GM18502 (cell line): Measurements from ENCODE around the gene TNFRSF1B.

Source experiments
- ATAC-seq: cut with Tn5 transposase; IDR thresholded peaks from one replicate; pipeline ENCODE4 v1.9.1; 2021; ENCODE audit warnings: mild to moderate bottlenecking; ENCODE audit not compliant: unreplicated experiment, poor library complexity

TNFRSF1B gene

DNA sequence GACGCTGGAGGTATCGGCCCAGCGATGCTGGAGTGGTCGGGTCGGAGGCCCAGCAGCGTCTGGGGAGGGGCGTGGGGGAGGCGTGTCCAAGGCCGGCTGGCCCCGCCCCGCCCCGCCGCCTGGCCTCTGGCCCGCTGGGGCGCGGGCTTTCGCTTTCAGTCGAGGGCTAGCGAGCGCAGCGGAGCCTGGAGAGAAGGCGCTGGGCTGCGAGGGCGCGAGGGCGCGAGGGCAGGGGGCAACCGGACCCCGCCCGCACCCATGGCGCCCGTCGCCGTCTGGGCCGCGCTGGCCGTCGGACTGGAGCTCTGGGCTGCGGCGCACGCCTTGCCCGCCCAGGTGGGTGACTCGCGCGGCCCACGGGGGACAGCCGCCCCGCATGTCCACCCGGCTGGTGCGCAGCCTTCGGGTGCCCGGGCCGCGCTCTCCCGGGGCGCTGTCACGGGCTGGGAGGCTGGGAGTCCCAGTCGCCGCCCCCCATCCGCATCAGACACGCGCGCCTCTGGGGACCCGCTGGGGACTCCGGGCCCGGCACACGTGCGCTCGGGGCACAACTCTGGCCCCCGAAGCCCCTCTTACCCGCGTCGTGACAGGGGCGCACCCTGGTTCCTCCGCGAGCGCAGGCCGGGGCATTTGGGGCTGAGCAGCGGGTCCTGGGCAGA is at the start of gene TNFRSF1B:
TNFRSF1B (plus strand) TSS at position 158 of the 659 bp plus-strand sequence; CDS start at position 259, 101 bp downstream.
- peak; percentile 53 for ATAC-seq

DNA sequence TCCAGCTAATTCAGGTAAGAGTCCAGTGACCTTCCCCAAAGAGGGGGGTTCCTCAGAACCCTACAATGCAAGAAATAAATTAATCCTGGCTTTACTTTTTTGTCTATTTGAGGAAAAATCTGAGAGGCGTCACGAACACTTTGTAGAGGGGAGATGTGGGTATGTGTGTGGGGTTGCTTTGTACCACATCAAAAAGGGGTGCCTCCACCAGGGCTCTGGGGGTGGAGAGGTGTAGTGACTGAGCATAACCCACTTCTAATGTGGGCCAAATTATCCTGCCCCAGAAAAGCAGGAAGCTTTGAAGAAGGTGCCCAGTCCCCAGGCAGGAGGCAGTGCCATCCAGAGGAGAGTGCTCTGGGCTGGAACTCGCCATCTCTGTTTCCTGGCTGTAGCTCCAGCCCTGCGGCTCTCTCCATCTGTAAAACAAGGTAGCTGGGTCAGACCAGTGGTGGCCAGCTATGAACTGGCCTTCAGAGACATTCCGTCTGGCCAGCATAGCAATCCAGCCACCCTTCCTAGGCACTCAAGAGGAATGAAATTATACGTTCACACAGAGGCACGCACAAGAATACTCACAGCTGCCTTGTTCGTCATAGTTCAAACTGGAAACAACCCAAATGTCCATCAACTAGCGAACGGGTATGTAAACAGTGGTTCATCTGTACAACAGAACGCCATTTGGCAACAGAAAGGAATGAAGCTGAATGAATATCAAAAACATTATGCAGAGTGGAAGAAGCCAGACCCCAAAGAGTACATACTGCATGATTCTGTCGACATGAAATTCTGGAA is 45.4 kb upstream of the TNFRSF1B start:
- ATAC-seq: no peak

DNA sequence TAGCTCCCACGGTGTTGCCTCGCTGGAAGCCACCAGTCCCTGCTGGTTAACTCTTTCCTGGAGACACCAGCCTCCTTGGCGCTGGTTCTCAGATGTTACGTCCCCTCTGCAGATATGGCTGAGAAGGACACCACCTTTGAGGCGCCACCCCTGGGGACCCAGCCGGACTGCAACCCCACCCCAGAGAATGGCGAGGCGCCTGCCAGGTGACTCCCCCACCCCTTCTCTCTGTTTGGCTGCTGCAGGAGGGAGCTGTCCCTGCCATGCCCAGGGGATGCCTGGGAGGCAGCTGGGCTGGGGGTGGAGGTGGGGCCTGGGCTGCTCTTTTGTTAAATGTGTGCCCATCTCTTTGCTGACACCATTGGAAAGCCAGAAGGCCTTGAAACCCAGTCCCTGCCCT is 43.6 kb upstream of the TNFRSF1B start:
- ATAC-seq: no peak

DNA sequence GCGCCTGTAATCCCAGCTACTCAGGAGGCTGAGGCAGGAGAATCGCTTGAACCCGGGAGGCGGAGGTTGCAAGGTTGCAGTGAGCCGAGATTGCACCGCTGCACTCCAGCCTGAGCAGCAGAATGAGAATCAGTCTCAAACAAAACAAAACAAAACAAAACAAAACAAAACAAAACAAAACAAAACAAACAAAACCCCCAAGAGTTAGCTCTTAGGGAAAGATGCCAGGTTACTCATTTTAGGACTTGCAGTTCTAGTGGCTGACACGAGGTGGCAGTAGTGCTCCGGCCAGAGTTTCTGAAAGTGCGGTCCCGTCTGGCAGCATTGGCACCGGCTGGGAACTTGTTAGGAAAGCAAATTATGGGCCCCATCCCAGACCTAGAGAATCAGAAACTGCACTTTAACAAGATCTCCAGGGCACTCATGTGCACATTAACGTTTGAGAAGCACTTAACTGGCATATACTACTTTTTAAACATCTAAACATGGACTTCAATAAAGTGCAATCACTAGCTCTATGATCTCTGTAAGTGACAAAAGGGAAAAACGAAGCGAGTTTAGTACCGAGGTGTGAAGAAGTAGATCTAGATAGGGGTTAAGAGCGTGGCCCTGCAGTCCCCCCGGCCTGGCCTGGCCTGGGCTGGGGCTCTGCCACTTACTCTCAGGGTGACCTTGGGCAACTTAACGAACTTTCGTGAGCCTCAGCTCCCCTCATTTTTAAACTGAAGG is 41.9 kb upstream of the TNFRSF1B start:
- no peak for ATAC-seq

DNA sequence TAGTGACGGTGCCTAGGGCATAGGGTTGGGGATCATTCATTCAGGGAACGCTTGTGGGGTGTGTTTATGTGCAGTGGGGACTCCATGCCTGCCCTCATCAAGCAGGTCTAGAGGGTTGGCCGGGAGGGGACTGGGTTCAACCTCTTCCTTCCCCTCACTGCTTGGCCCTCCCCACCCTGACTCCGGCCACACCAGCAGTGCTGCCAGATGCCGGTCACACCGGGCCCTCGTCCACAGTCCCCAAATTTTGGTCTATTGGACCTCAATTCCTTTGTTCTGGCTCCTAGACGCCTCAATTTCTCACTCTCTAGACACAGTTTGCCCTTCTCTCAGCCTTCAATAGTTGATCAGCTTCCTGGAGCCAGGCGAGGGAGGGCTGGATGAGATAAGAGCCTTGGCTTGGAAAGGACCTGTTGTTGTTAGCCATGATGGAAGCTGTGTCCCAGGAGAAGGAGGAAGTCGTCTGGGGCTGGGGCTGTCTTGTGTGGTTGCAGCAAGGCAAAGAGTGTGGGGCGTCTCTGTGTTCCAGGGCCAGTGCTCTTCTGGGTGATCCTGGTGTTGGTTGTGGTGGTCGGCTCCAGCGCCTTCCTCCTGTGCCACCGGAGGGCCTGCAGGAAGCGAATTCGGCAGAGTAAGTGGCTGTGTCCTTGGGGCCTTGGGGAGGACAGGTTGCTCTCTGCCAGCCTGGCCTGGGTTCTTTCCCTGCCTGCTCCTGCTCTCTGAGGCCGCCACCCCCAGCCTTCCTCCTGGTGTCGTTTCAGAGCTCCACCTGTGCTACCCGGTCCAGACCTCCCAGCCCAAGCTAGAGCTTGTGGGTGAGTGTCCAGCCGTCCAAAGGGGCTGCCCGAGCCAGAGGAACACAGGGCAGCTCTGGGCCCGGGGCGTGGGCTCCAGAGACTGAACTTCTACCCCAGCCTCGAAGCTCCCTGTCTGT is 41.1 kb upstream of the TNFRSF1B start:
- ATAC-seq: no peak

DNA sequence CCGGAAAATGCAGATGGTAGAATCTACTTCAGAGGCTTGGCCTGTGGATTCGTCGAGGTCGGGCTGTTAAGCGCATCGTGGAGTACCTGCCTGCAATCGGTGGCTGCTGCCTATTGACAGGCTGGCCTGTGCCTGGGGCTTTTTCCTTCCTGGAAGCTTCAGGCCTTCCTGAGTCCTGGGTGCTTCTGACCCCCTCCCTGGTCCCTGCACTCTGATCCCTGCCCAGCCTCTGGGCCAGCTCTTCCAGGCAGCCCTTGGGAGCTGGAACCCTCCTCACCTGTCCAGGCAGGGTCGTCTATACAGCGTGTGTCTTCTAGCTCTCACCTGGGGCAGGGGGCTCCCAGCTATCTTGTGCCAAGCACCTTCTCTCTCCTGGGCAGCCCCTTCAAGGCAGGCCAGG is 40.0 kb upstream of the TNFRSF1B start:
- ATAC-seq: no peak

DNA sequence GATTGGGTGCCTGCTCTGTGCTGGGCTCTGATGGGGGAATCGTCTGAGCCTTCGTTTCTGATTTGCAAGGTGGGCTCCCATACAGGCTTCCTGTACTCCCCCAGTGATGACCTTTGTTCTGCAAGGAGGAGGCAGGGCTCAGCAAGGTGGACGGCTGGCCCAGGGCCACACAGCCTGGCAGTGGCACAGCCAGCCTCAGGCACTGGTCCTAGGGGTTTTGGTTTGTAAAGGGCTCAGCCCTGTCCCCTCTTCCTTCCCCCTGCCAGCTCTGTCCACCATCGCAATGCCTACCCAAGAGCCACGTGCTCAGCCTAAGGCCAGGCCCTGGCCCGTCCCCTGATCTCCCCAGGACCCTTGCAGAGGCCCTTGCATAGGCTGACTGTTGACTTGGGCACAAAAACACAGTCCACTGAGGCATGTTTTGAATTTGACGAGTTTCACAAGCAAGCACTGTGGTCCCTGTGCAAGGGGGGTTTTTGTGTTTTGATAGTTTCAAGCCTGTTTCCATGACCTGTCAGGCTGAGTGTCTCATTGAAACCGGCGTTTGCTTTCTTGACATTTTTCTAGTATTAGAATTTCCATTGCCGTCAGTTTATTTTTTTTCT is 39.5 kb upstream of the TNFRSF1B start:
- ATAC-seq: no peak

DNA sequence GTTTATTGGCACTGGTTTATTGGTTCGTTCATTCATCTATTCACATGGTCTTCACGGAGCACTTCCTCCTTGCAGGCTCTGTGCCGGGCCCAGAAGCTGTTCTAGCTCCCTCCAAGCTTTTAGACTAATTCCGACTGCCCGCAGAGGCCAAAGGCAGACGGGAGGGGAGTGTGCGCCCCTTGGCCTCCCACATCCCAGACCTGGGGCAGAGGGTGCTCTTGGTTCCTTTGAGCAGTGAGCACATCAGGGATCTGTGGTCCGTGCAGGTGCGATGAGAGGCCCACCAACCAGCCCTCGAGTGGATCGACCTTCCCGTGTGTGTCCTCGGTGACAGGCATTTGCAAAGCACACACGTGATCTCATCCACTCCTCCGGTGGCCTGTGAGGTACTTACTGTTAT is 38.7 kb upstream of the TNFRSF1B start:
- ATAC-seq: no peak

DNA sequence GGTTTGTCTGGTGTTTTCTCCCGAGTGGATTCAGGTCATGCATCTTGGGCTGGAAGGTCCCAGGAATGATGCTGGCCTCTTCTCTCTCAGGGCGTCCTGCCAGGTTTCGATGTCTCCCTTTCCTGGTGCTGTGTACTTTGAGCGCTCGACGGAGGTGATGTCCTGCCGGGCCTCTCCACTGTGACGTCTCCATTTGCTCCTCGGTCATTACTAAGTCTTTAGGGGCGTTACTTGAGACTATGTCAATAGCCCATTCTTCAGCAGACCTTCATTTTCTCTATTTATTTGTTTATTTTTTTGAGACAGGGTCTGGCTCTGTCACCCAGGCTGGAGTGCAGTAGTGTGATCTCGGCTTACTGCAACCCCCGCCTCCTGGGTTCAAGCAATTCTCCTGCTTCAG is 37.2 kb upstream of the TNFRSF1B start:
- no peak for ATAC-seq

DNA sequence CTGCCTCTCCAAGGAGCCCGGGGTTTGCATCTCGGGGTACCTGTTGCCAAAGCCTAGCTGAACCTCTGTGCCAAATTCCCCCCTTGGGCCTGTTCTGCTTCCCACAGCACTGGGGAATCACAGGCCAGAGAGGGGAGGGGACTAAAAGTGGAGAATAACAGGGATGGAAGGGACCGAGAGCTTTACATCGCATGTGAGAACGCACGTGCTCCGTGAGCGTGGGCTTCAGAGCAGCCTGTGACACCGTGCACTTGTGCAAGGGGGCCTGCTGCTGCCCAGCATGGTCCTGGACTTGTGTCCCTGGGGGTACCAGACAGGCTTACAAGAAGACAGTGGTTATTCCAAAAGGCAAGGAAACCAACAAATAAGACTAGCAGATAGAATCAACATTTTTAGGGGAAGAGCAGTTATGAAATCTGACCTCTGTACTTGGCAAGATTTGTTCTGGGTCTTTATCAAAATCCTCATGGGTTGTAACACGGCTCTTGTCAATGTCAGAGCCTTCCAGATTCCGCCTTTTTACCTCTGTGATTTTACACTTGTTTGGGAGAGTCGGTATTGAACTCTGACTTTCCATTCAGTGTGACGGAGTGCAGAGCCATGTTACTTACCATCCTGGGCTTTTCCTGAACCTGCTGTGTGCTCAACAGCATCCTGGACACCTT is 36.2 kb upstream of the TNFRSF1B start:
- ATAC-seq: no peak

DNA sequence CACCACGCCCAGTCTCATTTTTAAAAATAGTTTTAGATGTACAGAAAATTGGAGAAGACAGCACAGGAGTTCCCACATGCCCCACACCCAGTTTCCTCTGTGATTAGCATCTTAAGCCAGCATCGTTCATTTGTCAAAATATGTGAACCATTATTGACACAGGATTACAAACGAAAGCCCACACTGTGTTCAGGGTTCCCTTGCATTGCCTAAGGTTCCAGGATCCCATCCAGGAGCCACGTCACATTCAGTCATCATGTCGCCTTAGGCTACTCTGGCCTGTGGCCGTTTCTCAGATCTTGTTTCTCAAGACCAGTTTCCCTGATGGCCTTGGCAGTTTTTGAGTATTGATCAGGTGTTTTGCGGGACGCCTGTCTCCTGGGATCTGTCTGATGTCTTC is 34.7 kb upstream of the TNFRSF1B start:
- ATAC-seq: no peak

DNA sequence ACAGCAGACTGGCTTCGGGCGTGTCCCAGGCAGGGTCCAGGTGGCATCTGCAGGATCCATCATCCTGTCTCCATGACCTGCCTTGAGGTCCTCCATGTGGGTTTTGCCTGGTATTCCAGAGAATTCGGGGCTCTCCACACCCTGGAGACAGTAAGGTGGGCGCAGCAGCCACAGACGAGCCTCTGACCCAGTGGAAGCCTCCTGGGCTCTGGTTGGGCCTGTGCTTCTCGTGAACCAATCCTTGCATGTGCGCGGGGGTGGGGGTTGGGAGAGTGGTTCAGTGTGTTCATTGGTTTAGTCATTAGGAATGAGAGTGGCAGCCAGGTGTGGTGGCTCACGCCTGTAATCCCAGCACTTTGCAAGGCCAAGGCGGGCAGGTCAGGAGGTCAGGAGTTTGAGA is 32.1 kb upstream of the TNFRSF1B start:
- ATAC-seq: no peak

DNA sequence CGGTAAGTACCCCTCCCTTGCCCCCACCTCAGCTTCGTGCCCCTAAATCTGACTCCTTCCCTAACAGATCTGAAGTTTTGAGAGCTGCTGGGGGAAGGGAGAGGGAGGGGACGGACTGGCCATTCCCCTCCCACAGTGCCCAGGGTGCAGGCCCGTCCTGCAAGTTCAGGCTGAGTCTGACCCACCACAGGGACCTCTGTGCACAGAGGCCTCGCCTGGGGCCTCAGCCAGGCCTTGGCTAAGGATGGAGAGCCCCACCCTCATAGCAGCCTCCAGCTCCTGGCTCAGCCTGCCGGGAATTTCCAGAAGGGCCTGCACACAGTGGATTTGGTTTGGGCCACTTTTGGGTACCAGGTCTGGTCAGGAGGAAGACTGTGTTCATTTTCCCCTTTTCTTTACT is 31.2 kb upstream of the TNFRSF1B start:
- ATAC-seq: no peak

DNA sequence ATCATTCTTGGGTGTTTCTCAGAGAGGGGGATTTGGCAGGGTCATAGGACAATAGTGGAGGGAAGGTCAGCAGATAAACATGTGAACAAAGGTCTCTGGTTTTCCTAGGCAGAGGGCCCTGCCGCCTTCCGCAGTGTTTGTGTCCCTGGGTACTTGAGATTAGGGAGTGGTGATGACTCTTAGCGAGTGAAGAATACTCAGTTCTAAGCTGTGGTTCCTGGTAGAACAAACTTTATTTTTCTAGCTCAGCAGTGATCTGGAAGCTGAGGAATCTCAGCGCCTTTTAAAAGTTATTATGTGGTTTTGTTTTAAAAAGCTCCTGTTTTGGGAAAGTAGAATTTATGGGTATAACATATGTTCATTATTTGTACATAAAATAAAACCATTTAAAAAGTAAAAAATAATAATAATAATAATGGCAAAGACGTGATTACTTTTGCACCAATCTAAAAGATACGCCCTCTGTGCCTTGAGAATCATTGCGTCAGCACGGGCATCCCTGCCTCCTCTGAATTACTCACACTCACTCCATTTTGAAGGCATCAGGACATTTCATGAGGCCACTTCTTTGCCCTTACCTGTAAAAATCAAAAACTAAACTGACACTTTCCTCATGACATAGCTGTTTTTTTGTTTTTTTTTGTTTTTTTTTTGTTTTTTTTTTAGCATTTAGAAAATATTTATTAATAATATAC is 29.7 kb upstream of the TNFRSF1B start:
- no peak for ATAC-seq

DNA sequence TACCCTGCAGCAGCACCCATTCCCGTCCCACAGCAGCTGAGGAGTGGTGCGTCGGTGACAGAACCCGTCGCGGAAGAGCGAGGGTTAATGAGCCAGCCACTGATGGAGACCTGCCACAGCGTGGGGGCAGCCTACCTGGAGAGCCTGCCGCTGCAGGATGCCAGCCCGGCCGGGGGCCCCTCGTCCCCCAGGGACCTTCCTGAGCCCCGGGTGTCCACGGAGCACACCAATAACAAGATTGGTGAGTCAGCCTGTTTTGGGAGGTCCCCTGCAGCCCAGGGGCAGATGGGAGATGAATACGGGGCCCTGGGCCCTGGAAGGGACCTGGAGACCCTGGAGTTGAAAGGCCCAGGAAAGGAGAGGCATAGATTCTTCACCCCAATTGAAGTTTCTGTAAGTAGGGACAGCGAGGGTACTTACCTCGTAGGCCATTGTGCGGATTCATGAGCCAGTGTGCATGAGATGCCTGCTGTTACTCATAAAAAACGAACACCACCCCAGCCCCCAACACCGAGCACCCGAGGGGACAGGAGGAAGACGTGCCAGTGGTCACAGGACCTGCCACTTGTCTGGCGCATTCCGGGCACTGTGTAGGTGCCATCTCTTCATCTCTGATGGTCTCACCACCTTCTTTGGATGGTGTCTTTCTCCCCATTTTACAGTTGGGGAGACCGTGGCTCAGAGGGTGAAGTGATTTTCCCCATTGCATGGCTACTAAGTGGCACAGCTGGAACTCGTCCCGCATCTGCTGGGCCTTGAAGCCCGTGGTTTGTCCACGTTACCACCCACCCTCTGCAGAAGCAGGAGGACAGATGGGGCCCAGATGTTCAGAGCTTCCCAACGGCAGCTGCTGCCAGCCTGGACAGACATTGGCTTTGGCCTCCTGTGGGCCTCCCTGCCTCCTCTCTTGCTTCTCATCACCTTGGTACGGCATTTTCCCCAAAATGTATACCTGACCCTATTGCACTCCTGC is 28.3 kb upstream of the TNFRSF1B start:
- ATAC-seq: no peak

DNA sequence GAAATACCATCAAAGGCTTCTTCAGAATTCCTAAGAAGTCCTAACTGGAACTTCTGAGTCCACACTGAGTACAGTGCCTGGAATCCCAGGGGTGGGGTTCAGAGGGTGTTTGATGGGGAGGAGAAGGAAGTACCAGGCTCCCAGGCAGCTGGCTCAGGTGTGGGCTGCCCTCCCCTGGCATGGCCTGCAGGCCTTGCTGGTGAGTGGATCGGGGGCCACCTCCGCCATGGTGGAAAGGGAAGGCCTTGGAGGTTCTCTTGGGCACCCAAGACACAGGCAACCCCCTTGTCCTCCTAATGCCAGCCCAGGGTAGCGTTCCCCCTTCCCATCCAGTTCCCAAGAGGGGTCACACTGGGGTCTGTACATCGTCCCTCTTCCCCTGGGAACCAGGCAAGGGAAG is 26.8 kb upstream of the TNFRSF1B start:
- no peak for ATAC-seq

DNA sequence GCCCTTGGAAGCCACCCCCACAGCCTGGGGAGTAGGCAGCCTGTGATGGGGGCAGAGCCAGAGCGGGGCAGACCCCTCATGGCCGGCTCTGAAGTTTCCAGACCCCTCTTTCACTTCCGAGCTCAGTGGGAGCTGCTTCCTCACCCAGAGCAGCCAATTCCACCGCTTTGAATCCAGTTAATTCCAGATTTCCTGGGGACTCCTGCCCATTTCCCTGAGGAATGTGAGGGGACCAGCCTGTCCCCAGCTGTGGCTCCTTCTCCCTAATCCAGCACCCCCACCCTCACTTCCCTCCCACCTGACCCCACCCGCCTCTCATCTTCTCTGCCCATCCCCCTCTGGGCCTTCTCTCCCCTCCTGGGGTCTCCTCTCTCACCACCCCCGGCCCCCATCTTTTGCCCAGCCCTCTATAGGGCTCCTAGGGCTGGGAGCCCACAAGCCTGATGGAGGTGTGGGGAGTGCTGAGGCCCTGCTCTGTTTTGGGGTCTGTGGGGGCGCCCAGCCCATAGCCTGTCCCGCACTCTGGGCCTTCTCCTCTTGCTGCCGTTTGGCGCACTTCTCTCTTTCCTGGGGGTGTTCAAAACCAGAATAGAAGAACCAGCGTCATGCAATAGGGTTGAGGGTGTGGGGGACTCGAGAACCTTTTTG is 26.2 kb upstream of the TNFRSF1B start:
- ATAC-seq: no peak
